Stimulated activated CD4-positive, alpha-beta T cell treated with anti-CD3 and anti-CD28 coated beads, Interleukin-2, amount 100 ng/mL, for 48 hours (primary cell): ENCODE data around the gene CHM.
A peak's percentile ranks its signal among the peaks of the same experiment; 100 is the strongest.

Source experiments
- DNase-seq, 2 donors: peaks; one replicate each; pipeline ENCODE4 v3.0.0-alpha.2; 2020

Gene CHM

GRCh38 chrX:85903692-85904471, 143.5 kb downstream of the CHM start:
- DNase-seq: no peak

DNA sequence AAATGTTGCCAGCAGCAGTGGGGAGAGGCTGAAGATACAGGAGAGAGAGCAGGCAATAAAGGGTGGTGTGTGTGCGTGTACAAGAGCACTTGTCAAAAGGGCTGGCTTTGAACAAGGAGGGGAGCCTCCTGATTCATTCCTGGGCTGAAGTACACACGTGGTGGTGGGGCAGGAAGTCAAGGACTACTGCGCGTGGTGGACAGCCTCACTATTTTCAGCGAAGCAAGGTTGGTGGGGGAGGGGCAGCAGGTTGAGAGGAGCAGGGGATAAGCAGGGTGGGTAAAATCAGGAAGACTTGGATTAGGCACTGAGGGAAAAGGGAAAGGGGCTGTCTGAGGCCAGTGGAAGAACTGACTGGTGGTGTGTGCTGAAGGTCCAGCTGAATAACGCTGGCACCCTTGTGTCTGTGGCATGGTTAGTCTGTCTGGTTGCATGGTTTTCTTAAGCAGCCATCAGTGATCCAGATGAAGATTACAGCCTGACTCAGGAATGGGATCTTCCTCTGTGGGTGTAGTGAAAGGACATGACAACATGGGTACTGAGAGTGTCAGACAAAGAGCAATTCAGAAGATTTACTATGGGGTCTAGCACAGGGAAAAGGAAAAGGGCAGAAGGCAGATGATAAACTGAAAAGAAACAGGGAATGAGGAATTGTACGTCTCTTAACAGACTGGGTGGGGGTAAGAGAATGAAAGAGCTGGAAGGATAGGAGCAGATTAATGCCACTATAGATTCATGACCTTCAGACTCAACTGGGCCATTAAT, 149.8 kb downstream of the CHM start:
- no peak for DNase-seq

- no peak for DNase-seq
Measured at GRCh38 chrX:85882601-85883000, 164.8 kb downstream of the CHM start.

DNA sequence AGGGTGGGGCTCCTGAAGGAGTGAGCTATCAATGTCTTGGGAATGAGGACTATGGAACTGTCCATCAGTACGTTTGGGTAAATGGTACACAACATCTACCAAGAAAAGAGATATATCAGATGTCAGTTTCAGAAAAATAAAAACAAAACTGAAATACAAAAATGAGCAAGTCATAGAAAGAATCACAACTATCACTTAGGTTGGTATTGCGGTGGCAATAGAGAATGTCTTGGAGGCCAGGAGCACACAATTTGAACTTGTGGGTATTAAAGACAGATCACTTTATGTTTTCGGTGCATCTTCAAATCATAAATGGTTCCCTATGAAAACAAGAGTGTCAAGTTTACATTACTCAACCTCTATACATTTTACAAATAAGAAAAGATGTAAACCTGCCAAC, 176.8 kb downstream of the CHM start:
- no peak for DNase-seq

- DNase-seq: no peak
Measured at GRCh38 chrX:85865324-85865723, 182.0 kb downstream of the CHM start.

DNA sequence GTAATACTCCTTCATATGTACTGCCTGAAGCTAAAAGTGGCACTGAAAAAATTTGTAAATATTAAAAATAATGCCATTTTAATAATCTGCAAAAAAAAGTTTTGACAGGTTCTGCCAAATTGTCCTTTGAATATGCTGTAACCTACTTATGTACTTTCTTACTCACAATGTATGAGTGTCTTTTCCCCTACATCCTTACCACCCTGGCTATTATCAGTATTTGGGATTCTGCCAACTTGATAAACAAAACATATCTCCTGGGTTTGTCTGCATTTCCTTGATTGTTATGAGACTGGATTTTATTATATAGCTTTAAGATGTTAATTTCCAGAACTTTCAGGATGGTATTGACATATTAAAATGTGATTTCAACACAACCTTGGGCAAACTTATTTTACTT, 187.9 kb downstream of the CHM start:
- DNase-seq: no peak

DNA sequence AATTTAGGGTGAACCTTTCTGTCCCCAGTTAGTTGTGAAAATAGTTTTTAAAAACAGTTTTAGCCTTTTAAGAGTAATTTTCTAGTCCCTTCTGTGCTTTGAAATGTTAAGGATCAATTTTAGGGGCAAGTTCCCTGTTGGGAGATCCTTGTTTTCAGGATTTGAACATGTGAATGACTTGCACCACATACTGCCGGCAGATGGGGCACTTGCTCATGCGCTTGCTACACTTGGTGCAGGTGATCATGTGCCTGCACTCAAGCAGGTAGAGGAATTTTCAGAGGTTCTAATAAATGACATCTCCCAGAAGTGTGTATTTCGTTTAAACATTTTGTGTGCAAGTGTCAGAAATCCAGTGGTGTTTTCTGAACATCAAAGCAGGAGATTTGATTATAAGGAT, 195.9 kb downstream of the CHM start:
- peak in 1 of 2 donors; percentile 5 for DNase-seq

GRCh38 chrX:85836868-85837267, 210.5 kb downstream of the CHM start:
- no peak for DNase-seq

- DNase-seq: no peak
Measured at GRCh38 chrX:85828771-85829170, 218.6 kb downstream of the CHM start.

DNA sequence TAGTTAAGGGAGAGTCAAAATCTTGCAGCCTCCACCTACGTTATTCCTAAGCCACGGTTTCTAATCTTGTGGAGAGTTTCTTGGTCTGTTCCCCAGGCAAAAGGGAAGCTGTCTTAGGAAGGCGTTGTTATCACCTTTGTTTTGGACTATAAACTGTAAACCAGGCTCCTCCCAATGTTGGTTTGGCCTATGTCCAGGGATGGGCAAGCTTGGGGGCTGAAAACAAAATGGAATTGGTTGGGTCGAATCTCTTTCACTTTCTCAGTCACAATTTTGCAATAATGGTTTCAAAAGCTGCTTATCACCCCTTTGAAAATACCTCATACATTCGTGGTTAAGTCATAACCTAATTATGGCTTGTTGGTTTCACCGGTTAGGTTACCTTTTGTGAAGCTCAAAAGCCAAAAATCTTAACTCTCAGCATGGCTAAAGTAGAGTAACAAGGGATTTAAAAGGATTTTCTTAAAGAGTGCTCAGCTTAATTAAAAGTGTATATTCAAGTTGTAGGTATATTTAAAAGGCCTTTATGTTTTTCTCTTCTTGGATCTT, 232.1 kb downstream of the CHM start:
- DNase-seq: no peak
